Stomach (tissue), 4 donors: ENCODE data around the gene CYP27A1.

ENCODE experiments used
- EP300 ChIP-seq: sonication (generic); formaldehyde crosslinking; IDR thresholded peaks from one replicate; pipeline ENCODE4 v1.6.1; 2017; ENCODE audit warnings: antibody characterized with exemption
- POLR2A ChIP-seq, 4 donors: fragments of 450-650 bp; IDR thresholded peaks; one replicate each; pipeline ENCODE4 v1.6.1; 2016; ENCODE audit warnings: antibody characterized with exemption in 4 of 4, control low read depth in 2 of 4, mild to moderate bottlenecking in 1 of 4, moderate library complexity in 1 of 4
- POLR2AphosphoS5 ChIP-seq, 3 donors: sonication (generic); formaldehyde crosslinking; IDR thresholded peaks; one replicate each; pipeline ENCODE4 v1.6.1; 2016; ENCODE audit warnings: antibody characterized with exemption in 3 of 3
- TF ChIP-seq, protein P1 (sequence below), 7 experiments: fragments of 450-650 bp in 4 of 7; fragments of 200-600 bp in 3 of 7; sonication (generic) in 3 of 7; IDR thresholded peaks; one replicate each; pipeline ENCODE4 v1.5.1; 2016 to 2019; ENCODE audit warnings: antibody characterized with exemption in 7 of 7, control low read depth in 2 of 7, mild to moderate bottlenecking in 1 of 7

DNA sequence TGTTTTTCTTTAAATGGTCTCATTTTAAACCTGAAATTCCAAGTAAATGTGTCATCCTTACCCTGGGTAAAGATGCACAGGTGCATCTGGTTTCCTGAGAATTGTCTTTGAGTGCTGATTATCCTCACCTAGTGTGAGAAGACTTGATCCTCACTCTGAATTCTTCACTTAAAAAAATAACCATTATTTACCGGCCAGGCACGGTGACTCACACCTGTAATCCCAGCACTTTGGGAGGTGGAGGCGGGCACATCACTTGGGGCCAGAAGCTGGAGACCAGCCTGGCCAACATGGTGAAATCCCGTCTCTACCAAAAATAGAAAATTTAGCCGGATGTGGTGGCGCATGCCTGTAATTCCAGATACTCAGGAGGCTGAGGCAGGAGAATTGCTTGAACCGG is 67.8 kb downstream of the CYP27A1 start:
- TF ChIP-seq, protein P1, sequence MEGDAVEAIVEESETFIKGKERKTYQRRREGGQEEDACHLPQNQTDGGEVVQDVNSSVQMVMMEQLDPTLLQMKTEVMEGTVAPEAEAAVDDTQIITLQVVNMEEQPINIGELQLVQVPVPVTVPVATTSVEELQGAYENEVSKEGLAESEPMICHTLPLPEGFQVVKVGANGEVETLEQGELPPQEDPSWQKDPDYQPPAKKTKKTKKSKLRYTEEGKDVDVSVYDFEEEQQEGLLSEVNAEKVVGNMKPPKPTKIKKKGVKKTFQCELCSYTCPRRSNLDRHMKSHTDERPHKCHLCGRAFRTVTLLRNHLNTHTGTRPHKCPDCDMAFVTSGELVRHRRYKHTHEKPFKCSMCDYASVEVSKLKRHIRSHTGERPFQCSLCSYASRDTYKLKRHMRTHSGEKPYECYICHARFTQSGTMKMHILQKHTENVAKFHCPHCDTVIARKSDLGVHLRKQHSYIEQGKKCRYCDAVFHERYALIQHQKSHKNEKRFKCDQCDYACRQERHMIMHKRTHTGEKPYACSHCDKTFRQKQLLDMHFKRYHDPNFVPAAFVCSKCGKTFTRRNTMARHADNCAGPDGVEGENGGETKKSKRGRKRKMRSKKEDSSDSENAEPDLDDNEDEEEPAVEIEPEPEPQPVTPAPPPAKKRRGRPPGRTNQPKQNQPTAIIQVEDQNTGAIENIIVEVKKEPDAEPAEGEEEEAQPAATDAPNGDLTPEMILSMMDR (IDR thresholded peaks at IDR 0.05), result no peak
- TF ChIP-seq POLR2A (IDR thresholded peaks at IDR 0.05) (no peak), EP300 (no peak), POLR2AphosphoS5 (IDR thresholded peaks at IDR 0.05) (no peak)
